Measurements from ENCODE around the gene IGSF8. TPM values are rescaled to one million over a fixed set of nuclear protein-coding genes. Genes with fewer than 3 reads are reported as not detected.
"Not testable (repeated sequence)": the region's sequence is repeated elsewhere in the genome, so short reads cannot be mapped to it uniquely, and the experiment has no call there.

The IGSF8 gene
- total RNA-seq, 1 donor from 2014 or later, result 37.9 TPM

DNA sequence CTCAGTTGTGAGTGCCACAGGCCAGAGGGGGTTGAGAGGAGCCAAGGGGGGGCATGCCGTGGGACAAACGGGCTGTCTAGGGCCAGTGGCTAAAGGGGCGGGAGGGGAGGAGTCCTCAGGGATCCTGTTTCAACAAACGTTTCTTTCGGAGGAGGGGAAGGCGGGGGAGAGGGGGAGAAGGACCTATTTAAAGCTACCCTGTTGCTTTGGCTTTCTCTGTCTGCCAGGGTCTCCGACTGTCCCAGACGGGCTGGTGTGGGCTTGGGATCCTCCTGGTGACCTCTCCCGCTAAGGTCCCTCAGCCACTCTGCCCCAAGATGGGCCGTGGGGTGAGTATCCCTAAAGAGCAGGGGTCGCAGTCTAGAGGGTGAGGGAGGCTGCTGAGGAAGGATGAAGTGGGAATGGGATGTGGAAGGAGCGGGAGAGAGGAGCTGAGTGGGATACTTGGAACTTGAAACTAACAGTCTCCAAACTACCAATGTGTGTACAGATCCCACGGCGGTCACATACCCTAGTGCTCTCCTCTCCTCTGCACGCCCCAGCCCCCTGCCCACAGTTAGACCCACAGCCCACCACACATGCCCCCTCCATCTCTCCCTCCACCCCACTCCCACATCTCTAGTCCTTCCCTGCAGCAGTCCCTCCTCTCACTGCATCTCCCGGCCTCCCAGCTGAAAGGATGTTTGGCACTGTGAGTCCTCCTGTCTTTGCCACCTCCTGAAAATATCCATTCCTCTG, 17.3 kb upstream of the IGSF8 start, which contains the start of gene ATP1A2:
Gene ATP1A2, plus strand, starts transcription at position 215 of the 738 bp plus-strand sequence. Its CDS starts 103 bp downstream, at position 318.
- peak within 1 kb of the TSS; percentile 50 to 68 for H3K4me3 ChIP-seq
- no peaks in the 10 kb centered on the region for H3K27me3 ChIP-seq
- no peaks in the 10 kb centered on the region for H3K36me3 ChIP-seq
- H3K9me3 ChIP-seq, result no peaks in the 10 kb centered on the region
- peaks cover 11 to 41% of the 10 kb centered on the region in 2 donors for H3K4me1 ChIP-seq
- peak within 1 kb of the TSS; percentile 81 to 86 for H3K27ac ChIP-seq
- intact Hi-C loops (cut with DNase I), result no loop called here
- TF ChIP-seq, protein P1, sequence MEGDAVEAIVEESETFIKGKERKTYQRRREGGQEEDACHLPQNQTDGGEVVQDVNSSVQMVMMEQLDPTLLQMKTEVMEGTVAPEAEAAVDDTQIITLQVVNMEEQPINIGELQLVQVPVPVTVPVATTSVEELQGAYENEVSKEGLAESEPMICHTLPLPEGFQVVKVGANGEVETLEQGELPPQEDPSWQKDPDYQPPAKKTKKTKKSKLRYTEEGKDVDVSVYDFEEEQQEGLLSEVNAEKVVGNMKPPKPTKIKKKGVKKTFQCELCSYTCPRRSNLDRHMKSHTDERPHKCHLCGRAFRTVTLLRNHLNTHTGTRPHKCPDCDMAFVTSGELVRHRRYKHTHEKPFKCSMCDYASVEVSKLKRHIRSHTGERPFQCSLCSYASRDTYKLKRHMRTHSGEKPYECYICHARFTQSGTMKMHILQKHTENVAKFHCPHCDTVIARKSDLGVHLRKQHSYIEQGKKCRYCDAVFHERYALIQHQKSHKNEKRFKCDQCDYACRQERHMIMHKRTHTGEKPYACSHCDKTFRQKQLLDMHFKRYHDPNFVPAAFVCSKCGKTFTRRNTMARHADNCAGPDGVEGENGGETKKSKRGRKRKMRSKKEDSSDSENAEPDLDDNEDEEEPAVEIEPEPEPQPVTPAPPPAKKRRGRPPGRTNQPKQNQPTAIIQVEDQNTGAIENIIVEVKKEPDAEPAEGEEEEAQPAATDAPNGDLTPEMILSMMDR (IDR thresholded peaks at IDR 0.05), result no peak
- DNase-seq (ENCODE audit: low spot score in 2 of 2), result peak in 1 of 2 donors; percentile 80

GRCh38 chr1:160114085-160114484, 15.7 kb upstream of the IGSF8 start:
- DNase-seq (ENCODE audit: low spot score in 2 of 2), result no peak
- H3K27ac ChIP-seq, result peak overlapping the region; percentile 81 to 86
- intact Hi-C loops (cut with DNase I), result no loop called here
- TF ChIP-seq, protein P1 (IDR thresholded peaks at IDR 0.05), result no peak
- H3K9me3 ChIP-seq, result no peaks in the 10 kb centered on the region
- no peaks in the 10 kb centered on the region for H3K27me3 ChIP-seq
- peaks cover 11 to 37% of the 10 kb centered on the region in 2 donors for H3K4me1 ChIP-seq
- no peak overlapping the region for H3K4me3 ChIP-seq
- no peaks in the 10 kb centered on the region for H3K36me3 ChIP-seq

DNA sequence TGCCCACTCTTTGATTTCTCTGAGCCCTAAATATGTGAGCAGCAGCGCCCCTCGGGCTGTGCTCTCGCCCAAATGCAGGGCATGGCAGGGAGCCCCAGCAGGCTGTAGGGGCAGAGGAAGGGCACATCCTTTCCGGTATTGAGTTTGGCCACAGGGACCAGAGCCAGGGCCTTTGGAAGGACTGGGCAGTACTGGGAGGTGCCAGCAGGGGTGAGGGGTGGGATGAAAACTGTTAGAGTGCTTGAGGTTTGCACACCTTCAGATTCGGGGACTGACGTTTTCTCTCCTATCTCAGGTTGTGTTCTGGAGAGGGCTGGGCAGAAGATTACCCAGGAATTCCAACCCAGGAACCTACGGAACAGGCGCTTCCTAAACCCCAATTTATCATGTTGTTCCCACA, 15.0 kb upstream of the IGSF8 start:
- DNase-seq (ENCODE audit: low spot score in 2 of 2), result no peak
- intact Hi-C loops (cut with DNase I), result no loop called here
- no peaks in the 10 kb centered on the region for H3K36me3 ChIP-seq
- peak overlapping the region; percentile 81 to 86 for H3K27ac ChIP-seq
- no peak overlapping the region for H3K4me3 ChIP-seq
- TF ChIP-seq, protein P1 (IDR thresholded peaks at IDR 0.05), result no peak
- H3K9me3 ChIP-seq, result no peaks in the 10 kb centered on the region
- peaks cover 9 to 33% of the 10 kb centered on the region in 2 donors for H3K4me1 ChIP-seq
- no peaks in the 10 kb centered on the region for H3K27me3 ChIP-seq

- Histone ChIP-seq H3K27me3 (no peaks in the 10 kb centered on the region), H3K9me3 (no peaks in the 10 kb centered on the region), H3K4me3 (no peak overlapping the region), H3K4me1 (peaks cover 5 to 27% of the 10 kb centered on the region in 2 donors), H3K27ac (no peak overlapping the region), H3K36me3 (no peaks in the 10 kb centered on the region)
- no peak for DNase-seq (ENCODE audit: low spot score in 2 of 2)
- intact Hi-C loops (cut with DNase I), result no loop called here
- TF ChIP-seq, protein P1 (IDR thresholded peaks at IDR 0.05), result no peak
Observed at GRCh38 chr1:160112357-160112756, 13.9 kb upstream of the IGSF8 start.

DNA sequence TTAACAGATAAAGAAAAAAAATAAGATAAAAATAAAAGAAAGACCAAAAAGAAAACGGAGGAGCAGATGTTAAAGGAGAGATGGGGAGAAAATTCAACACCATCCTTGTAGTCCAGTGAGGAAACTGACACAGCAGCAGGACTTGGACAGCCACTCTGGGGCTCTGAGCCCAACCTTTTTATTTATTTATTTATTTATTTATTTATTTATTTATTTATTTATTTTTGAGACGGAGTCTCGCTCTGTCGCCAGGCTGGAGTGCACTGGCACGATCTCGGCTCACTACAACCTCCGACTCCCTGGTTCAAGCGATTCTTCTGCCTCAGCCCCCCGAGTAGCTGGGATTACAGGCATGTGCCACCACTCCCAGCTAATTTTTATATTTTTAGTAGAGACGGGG, 13.0 kb upstream of the IGSF8 start:
- H3K27ac ChIP-seq; DNase-seq (ENCODE audit: low spot score in 2 of 2); intact Hi-C loops (cut with DNase I); H3K27me3 ChIP-seq; H3K36me3 ChIP-seq; H3K4me3 ChIP-seq; H3K9me3 ChIP-seq: not testable (repeated sequence)
- peaks cover 5 to 22% of the 10 kb centered on the region in 2 donors for H3K4me1 ChIP-seq

DNA sequence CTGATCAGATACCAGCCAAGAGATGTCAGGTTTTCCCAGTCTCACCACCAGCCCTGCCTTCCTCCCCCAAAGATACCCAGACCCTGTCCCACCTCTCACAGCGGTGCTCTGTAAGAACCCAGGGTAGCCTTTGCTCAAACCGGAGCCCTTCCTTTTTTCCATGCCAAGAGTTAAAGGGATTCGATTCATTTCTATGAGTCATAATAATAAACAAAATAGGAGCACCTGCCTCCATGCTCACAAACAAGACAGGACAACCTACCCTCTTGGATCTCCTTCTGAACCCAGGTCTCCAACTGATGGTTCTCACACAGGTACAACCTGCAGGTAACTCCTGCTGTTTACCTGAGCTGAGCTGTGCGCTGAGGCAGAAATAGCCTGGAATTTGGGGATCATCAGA, 11.3 kb upstream of the IGSF8 start:
- H3K9me3 ChIP-seq, result no peaks in the 10 kb centered on the region
- TF ChIP-seq, protein P1 (IDR thresholded peaks at IDR 0.05), result no peak
- H3K4me3 ChIP-seq, result no peak overlapping the region
- intact Hi-C loops (cut with DNase I), result loop anchor here (10.0 kb wide), 1 partner anchor 55 kb away; no protein-coding TSS in a partner anchor
- H3K27me3 ChIP-seq, result no peaks in the 10 kb centered on the region
- no peaks in the 10 kb centered on the region for H3K36me3 ChIP-seq
- H3K4me1 ChIP-seq, result peaks cover 0 to 16% of the 10 kb centered on the region in 2 donors
- no peak overlapping the region for H3K27ac ChIP-seq
- no peak for DNase-seq (ENCODE audit: low spot score in 2 of 2)

All from ascending aorta (tissue), 2 donors.